Hepatocyte (in vitro differentiated cells): Measurements from ENCODE around the gene TAF4. TPM values are rescaled to one million over a fixed set of nuclear protein-coding genes. Genes with fewer than 3 reads are reported as not detected.

Experiments
- DNase-seq: peaks from one replicate; pipeline ENCODE4 v3.0.0-alpha.2; 2016; ENCODE audit warnings: low spot score
- H2AFZ ChIP-seq: fragments of 200-600 bp; sonication (generic); 2 replicates; pipeline ENCODE4 v1.6.0; 2016; ENCODE audit warnings: antibody characterized with exemption, mild to moderate bottlenecking
- H3K27ac ChIP-seq: fragments of 200-600 bp; sonication (generic); 2 replicates; pipeline ENCODE4 v1.5.1; 2016; ENCODE audit warnings: mild to moderate bottlenecking
- H3K27me3 ChIP-seq: fragments of 200-600 bp; sonication (generic); 2 replicates; pipeline ENCODE4 v1.6.1; 2016
- H3K36me3 ChIP-seq: fragments of 200-600 bp; sonication (generic); replicated peaks from 2 replicates; pipeline ENCODE4 v1.5.1; 2016; ENCODE audit warnings: low read depth; ENCODE audit not compliant: insufficient read depth
- H3K4me1 ChIP-seq: fragments of 200-600 bp; sonication (generic); 2 replicates; pipeline ENCODE4 v1.5.1; 2016; ENCODE audit warnings: mild to moderate bottlenecking, moderate library complexity; ENCODE audit not compliant: insufficient read depth
- H3K4me2 ChIP-seq: fragments of 200-600 bp; sonication (generic); 2 replicates; pipeline ENCODE4 v1.6.0; 2016
- H3K4me3 ChIP-seq: fragments of 200-600 bp; sonication (generic); 2 replicates; pipeline ENCODE4 v1.5.1; 2016; ENCODE audit warnings: mild to moderate bottlenecking
- H3K79me2 ChIP-seq: fragments of 200-600 bp; sonication (generic); 2 replicates; pipeline ENCODE4 v1.6.0; 2017; ENCODE audit warnings: mild to moderate bottlenecking
- H3K9me2 ChIP-seq: fragments of 200-600 bp; sonication (generic); replicated peaks from 2 replicates; pipeline ENCODE4 v1.6.0; 2017; ENCODE audit warnings: mild to moderate bottlenecking; ENCODE audit not compliant: insufficient read depth
- H3K9me3 ChIP-seq: fragments of 200-600 bp; sonication (generic); 2 replicates; pipeline ENCODE4 v1.5.1; 2016; ENCODE audit warnings: low read depth, mild to moderate bottlenecking
- H4K20me1 ChIP-seq: fragments of 200-600 bp; sonication (generic); 2 replicates; pipeline ENCODE4 v1.6.0; 2016; ENCODE audit warnings: mild to moderate bottlenecking; ENCODE audit not compliant: insufficient read depth, poor library complexity, severe bottlenecking
- EZH2 ChIP-seq: fragments of 200-600 bp; sonication (generic); IDR thresholded peaks from 2 replicates; pipeline ENCODE4 v1.6.1; 2016; ENCODE audit warnings: antibody characterized with exemption, mild to moderate bottlenecking, borderline replicate concordance
- EZH2phosphoT487 ChIP-seq: fragments of 200-600 bp; sonication (generic); IDR thresholded peaks from one replicate; pipeline ENCODE4 v1.6.1; 2018; ENCODE audit warnings: antibody characterized with exemption, mild to moderate bottlenecking, low read depth, moderate library complexity; ENCODE audit not compliant: unreplicated experiment, severe bottlenecking
- WGBS: methylation state at CpG from one replicate; pipeline ENCODE4 v1.1.6; 2016; ENCODE audit warnings: low lambda C conversion rate; ENCODE audit errors: missing lambda C conversion rate; 5-methylcytosine and 5-hydroxymethylcytosine counted together
- polyA plus RNA-seq: library from polyadenylated mRNA; unstranded; fragments of >200 nt; fragmentation: Nextera tagmentation; extraction: Ambion mirVana; gene quantifications from 2 replicates; pipeline ENCODE4 v1.2.1, GENCODE V29; 2016
- total RNA-seq: library from RNA; depleted of rRNA; stranded (reverse); fragments of >200 nt; gene quantifications from 2 replicates; pipeline ENCODE4 v1.2.3, GENCODE V29; 2014
- TF ChIP-seq, protein P1 (sequence below): fragments of 200-600 bp; sonication (generic); IDR thresholded peaks from 2 replicates; pipeline ENCODE4 v1.5.1; 2016; ENCODE audit warnings: antibody characterized with exemption, mild to moderate bottlenecking; ENCODE audit not compliant: poor library complexity

Gene TAF4
- total and polyA plus RNA-seq, 2 experiments from 2014 or later: 2.9 to 6.6 TPM

DNA sequence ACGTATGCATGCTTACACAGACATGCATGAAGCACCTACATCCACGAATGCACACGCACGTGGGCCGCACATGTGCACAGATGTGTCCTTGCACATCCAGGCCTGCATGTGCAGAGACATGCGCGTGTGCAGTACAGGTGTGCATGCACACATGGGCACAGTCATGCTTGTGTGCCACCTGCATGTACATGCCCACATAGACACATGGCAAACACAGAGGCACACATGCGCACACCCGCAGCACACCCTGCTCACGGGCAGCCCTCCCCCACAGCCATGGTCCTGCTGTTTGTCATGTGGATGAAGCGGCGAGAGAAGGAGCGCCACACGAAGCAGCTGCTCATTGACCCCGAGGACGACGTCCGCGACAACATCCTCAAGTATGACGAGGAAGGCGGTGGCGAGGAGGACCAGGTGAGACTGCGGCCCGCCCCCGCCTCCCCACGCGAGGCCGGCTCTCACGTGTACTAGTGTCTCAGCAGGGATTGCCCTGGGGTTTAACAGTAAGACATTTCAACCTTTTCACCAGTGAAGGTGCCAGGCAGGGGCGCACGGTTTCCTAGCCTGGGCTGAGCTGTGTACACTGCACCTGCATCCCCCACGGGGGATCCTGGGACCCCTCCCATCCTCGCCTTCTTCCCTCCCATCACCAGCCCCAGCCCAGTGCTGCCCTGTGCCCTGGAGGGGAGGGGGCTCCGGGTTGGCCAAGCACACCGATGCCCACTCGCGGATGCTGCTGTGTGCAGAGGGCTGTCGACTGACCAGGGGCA, 132.8 kb downstream of the TAF4 start:
- Histone ChIP-seq H3K4me3 (no peak overlapping the region), H4K20me1 (no peaks in the 10 kb centered on the region), H3K9me3 (no peaks in the 10 kb centered on the region), H3K79me2 (no peaks in the 10 kb centered on the region), H2AFZ (no peak overlapping the region), H3K27ac (no peak overlapping the region), H3K9me2 (no peaks in the 10 kb centered on the region), H3K27me3 (no peaks in the 10 kb centered on the region), H3K4me2 (no peak overlapping the region), H3K36me3 (no peaks in the 10 kb centered on the region), H3K4me1 (no peaks in the 10 kb centered on the region)
- 94% methylated on average over 38 of the region's 38 CpGs for WGBS
- TF ChIP-seq, protein P1, sequence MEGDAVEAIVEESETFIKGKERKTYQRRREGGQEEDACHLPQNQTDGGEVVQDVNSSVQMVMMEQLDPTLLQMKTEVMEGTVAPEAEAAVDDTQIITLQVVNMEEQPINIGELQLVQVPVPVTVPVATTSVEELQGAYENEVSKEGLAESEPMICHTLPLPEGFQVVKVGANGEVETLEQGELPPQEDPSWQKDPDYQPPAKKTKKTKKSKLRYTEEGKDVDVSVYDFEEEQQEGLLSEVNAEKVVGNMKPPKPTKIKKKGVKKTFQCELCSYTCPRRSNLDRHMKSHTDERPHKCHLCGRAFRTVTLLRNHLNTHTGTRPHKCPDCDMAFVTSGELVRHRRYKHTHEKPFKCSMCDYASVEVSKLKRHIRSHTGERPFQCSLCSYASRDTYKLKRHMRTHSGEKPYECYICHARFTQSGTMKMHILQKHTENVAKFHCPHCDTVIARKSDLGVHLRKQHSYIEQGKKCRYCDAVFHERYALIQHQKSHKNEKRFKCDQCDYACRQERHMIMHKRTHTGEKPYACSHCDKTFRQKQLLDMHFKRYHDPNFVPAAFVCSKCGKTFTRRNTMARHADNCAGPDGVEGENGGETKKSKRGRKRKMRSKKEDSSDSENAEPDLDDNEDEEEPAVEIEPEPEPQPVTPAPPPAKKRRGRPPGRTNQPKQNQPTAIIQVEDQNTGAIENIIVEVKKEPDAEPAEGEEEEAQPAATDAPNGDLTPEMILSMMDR: no peak
- TF ChIP-seq EZH2phosphoT487 (no peak), EZH2 (no peak)
- no peak for DNase-seq

DNA sequence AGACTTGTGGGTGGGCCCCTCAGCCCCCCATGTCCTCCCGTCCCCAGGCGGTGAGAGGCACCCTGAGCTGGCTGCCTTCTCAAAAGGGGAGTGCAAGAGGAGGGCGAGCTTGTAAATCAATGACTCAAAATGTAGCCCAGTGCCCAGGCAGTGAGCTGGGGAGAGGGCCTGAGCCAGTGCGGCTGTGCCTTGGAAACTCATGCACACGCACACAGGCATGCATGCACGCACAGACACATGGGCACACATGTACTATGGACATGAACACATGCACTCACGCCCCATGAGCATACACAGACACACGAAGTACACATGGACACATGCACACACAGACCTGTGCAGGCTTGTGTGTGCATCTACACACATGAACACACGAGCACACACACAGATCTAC, 133.5 kb downstream of the TAF4 start:
- H3K4me3 ChIP-seq: no peak overlapping the region
- no peaks in the 10 kb centered on the region for H3K79me2 ChIP-seq
- no peaks in the 10 kb centered on the region for H3K4me1 ChIP-seq
- H2AFZ ChIP-seq: no peak overlapping the region
- no peaks in the 10 kb centered on the region for H3K9me2 ChIP-seq
- H3K9me3 ChIP-seq: no peaks in the 10 kb centered on the region
- no peaks in the 10 kb centered on the region for H3K27me3 ChIP-seq
- no peak overlapping the region for H3K4me2 ChIP-seq
- H4K20me1 ChIP-seq: no peaks in the 10 kb centered on the region
- H3K27ac ChIP-seq: no peak overlapping the region
- no peak for DNase-seq
- H3K36me3 ChIP-seq: no peaks in the 10 kb centered on the region
- 97% methylated on average over 9 of the region's 9 CpGs for whole genome bisulfite sequencing
- TF ChIP-seq, protein P1: no peak

GRCh38 chr20:61931476-61932198, 134.0 kb downstream of the TAF4 start:
- H3K9me3 ChIP-seq: no peaks in the 10 kb centered on the region
- H3K27me3 ChIP-seq: no peaks in the 10 kb centered on the region
- no peak overlapping the region for H3K4me3 ChIP-seq
- no peaks in the 10 kb centered on the region for H3K4me1 ChIP-seq
- no peaks in the 10 kb centered on the region for H4K20me1 ChIP-seq
- H3K79me2 ChIP-seq: no peaks in the 10 kb centered on the region
- DNase-seq: no peak
- no peak overlapping the region for H2AFZ ChIP-seq
- WGBS: 93% methylated on average over 14 of the region's 14 CpGs
- no peaks in the 10 kb centered on the region for H3K9me2 ChIP-seq
- no peak overlapping the region for H3K4me2 ChIP-seq
- no peak for TF ChIP-seq EZH2
- TF ChIP-seq, protein P1: no peak
- no peak for TF ChIP-seq EZH2phosphoT487
- no peaks in the 10 kb centered on the region for H3K36me3 ChIP-seq
- H3K27ac ChIP-seq: no peak overlapping the region
